Osteocyte (in vitro differentiated cells): ENCODE results near the gene ADAR. TPM values are rescaled to one million over a fixed set of nuclear protein-coding genes. Genes with fewer than 3 reads are reported as not detected.

ENCODE experiments used
- DNase-seq: peaks from one replicate; pipeline ENCODE4 v3.0.0; 2021; ENCODE audit warnings: mixed read lengths; ENCODE audit not compliant: unreplicated experiment; ENCODE audit errors: extremely low spot score
- H3K27ac Mint-ChIP-seq: one replicate; pipeline ENCODE4 v1.8.0; 2021; ENCODE audit warnings: mild to moderate bottlenecking, mixed read lengths; ENCODE audit not compliant: unreplicated experiment
- H3K27me3 Mint-ChIP-seq: one replicate; pipeline ENCODE4 v1.8.0; 2021; ENCODE audit warnings: mixed read lengths; ENCODE audit not compliant: unreplicated experiment
- H3K36me3 Mint-ChIP-seq: one replicate; pipeline ENCODE4 v1.8.0; 2021; ENCODE audit warnings: mixed read lengths; ENCODE audit not compliant: unreplicated experiment
- H3K4me1 Mint-ChIP-seq: one replicate; pipeline ENCODE4 v1.8.0; 2021; ENCODE audit warnings: mixed read lengths; ENCODE audit not compliant: unreplicated experiment
- H3K4me3 Mint-ChIP-seq: one replicate; pipeline ENCODE4 v1.8.0; 2021; ENCODE audit warnings: mild to moderate bottlenecking, moderate library complexity, mixed read lengths; ENCODE audit not compliant: unreplicated experiment
- H3K9me3 Mint-ChIP-seq: one replicate; pipeline ENCODE4 v1.8.0; 2021; ENCODE audit warnings: mixed read lengths; ENCODE audit not compliant: unreplicated experiment
- CTCF ChIP-seq: fragments of 200-600 bp; sonication (generic); IDR thresholded peaks from 2 replicates; pipeline ENCODE4 v1.5.0; 2021; ENCODE audit warnings: antibody characterized with exemption, mild to moderate bottlenecking, moderate library complexity
- total RNA-seq: library from RNA; stranded (reverse); gene quantifications from 2 replicates; pipeline ENCODE4 v1.2.1, GENCODE V29; 2021

ADAR gene
- total RNA-seq, 1 donor from 2014 or later = 188 TPM

DNA sequence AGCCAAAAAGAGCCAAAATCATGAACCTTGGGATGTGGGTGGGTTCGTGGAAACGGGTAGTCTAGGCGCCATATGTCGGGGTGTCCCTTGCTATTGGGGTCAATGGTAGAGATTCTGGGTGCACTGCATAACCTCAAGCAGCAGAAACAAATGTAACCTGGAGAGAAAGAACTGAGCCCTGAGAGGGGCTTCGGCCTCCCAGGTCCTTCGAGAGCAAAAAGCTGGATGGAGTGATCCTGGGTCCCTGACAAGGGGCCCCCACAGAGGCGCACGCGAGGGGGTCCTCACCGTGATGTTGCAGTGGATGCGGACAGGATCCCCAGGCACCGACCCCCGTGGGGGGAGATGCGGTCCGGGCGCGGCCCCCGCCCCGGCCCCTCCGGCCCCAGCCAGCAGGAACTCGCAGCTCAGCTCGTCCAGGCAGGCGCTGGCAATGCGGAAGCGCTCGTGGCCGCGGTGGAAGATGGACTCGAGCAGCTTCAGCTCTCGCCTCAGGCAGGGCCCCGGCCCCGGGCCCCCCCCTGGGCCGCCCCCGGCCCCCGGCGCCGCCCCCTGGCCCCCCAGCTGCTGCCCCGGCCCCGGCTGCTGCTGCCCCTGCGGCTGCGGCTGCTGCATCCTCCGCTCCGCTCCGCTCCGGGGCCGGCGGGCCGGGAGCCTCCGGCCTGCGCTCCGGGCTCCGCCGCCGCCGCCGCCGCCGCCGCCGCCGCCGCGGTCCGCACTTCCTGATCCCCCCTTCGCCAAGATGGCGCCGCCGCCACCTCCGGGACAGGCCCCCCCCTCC is 49.9 kb downstream of the ADAR start, which contains the start of gene UBE2Q1:
TSS of gene UBE2Q1 (minus strand) at position 724 of the 781 bp plus-strand sequence. CDS start at position 615, 109 bp downstream.
- no peak for DNase-seq
- peak within 1 kb of the TSS; percentile 85 for H3K4me3 Mint-ChIP-seq
- TF ChIP-seq CTCF = no peak

DNA sequence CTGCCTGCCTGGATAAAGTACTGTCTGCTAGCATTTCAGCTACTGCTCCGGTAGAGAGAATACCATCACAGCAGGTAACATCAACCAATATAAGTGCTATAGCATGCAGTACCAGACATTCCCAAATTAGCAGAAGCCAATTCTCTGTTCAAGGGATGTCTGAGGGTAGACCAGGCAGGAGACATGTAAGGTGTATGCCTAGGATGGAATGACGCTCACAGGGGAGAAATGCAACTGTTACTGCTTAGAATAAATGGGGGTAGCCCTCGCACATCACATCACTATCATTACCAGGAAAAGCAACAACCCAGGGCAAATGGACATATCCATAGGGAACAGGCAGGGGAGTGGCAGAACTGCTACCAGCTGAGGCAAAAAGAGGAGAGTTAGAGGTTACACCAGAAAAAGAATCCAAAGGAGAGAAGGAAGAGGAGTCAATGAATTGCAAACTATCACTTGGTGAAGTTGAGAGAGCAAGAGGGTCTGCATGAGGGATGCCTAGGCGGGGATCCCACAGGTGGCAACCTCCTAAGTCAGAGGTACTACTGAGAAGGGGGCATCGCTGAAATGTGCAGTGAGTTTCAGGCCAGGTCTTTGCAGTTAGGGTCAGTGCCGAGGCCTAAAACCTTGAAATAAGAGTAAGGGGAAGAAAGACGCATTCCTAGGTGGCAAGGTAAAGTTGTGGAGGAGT is 50.6 kb downstream of the ADAR start:
- no peak for TF ChIP-seq CTCF
- Mint-ChIP-seq H3K4me1 (peaks cover 30% of the 10 kb centered on the region), H3K36me3 (peaks cover 30% of the 10 kb centered on the region), H3K9me3 (no peaks in the 10 kb centered on the region), H3K4me3 (peak overlapping the region; percentile 85), H3K27ac (peak overlapping the region; percentile 78), H3K27me3 (peaks cover 2% of the 10 kb centered on the region)
- no peak for DNase-seq

More for the DNA sequence above, 49.9 kb downstream of the ADAR start, which contains the start of gene UBE2Q1:
- Mint-ChIP-seq H3K36me3 (peaks cover 24% of the 10 kb centered on the region), H3K27me3 (peaks cover 2% of the 10 kb centered on the region), H3K27ac (peak within 1 kb of the TSS; percentile 95), H3K4me1 (peaks cover 30% of the 10 kb centered on the region), H3K9me3 (no peaks in the 10 kb centered on the region)

GRCh38 chr1:154556422-154556821 is 51.6 kb downstream of the ADAR start:
- Mint-ChIP-seq H3K36me3 (peaks cover 38% of the 10 kb centered on the region), H3K27ac (peak overlapping the region; percentile 54), H3K4me3 (peak overlapping the region; percentile 85), H3K4me1 (peaks cover 30% of the 10 kb centered on the region), H3K9me3 (no peaks in the 10 kb centered on the region), H3K27me3 (peaks cover 1% of the 10 kb centered on the region)
- no peak for TF ChIP-seq CTCF
- DNase-seq = no peak

DNA sequence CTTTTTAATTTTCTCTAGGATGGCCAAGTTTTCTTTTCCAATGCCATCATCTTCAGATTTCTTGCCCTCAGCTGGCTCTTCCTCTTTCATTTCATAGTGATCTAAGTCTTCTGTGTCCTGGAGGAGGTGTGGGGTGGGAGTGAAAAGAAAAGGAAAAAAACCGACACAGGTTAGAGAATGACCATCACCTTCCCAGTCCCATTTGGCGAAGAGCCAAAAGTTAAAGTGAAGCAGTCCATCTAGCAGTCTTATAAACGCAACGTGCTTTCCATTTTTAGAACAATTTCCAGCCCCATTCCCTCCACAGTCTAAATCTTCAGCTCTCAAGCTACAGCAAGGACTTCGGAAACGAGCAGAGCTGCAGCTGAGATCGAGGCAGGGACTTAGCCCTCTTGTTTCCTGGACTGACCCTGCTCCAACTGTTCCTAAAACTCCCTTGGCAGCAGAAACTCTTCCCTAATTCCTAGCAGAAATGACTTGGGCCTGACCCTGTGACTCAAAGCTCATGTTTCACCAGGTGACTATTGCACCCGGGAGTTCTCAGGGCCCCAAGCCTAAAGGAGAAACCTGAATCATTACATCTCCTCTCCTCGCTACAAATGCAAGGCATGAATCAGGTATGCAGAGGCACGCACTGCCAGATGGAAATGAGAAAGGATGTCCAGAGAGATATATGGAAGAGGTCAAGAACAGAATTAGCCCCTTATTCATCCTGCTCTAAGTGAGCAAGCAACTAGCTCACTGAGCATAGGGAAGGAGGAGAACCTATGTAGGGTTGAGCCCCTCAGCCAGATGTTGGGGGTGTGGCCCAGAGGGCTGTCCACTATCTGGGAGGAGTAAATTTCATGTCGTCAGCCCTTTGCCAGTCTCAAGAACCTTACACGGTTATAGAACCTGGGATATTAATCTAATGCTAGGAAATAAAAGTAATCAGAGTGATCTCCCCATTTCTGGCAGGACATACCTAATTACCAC is 54.6 kb downstream of the ADAR start:
- Mint-ChIP-seq H3K27me3 (no peaks in the 10 kb centered on the region), H3K4me3 (no peak overlapping the region), H3K27ac (no peak overlapping the region), H3K4me1 (peaks cover 32% of the 10 kb centered on the region), H3K36me3 (peaks cover 52% of the 10 kb centered on the region), H3K9me3 (no peaks in the 10 kb centered on the region)
- TF ChIP-seq CTCF = no peak
- DNase-seq = no peak
